ENCODE data around the gene SIT1.

GRCh38 chr9:35658968-35659220 lies 8.2 kb upstream of the SIT1 start:
- no peak for TF ChIP-seq CTCF (IDR thresholded peaks at IDR 0.05; ENCODE audit: extremely low read depth in 1 of 2, insufficient read depth in 1 of 2, low read depth in 1 of 2, low read length in 2 of 2)
- TF ChIP-seq JUN (IDR thresholded peaks at IDR 0.05; ENCODE audit: borderline replicate concordance, insufficient read depth, insufficient read length, low read depth), result no peak
- TF ChIP-seq EZH2 (IDR thresholded peaks at IDR 0.05; ENCODE audit: borderline replicate concordance, low read depth, low read length, severe bottlenecking), result no peak

All from endothelial cell of umbilical vein (primary cell).